Gastroesophageal sphincter (tissue), 4 donors: ENCODE data around the gene FAM83C. TPM values are rescaled to one million over a fixed set of nuclear protein-coding genes. Genes with fewer than 3 reads are reported as not detected.

Source experiments
- ATAC-seq: fragments of 150-250 bp; one replicate; pipeline ENCODE4 v1.9.1; 2016; ENCODE audit warnings: mild to moderate bottlenecking, moderate library complexity
- H3K27ac ChIP-seq, 4 donors: fragments of 200-600 bp; sonication (generic) in 3 of 4; 1 replicate in 3 of 4; 2 replicates in 1 of 4; pipeline ENCODE4 v1.5.1; 2016 to 2019
- H3K27me3 ChIP-seq: fragments of 200-600 bp; sonication (generic); one replicate; pipeline ENCODE4 v1.5.1; 2019
- H3K36me3 ChIP-seq, 2 donors: fragments of 200-600 bp; sonication (generic); one replicate each; pipeline ENCODE4 v1.5.1; 2019; ENCODE audit warnings: control low read depth in 1 of 2
- H3K4me1 ChIP-seq, 3 donors: fragments of 200-600 bp; sonication (generic); 1 replicate in 2 of 3; 2 replicates in 1 of 3; pipeline ENCODE4 v1.5.1; 2016 to 2019; ENCODE audit warnings: control low read depth in 2 of 3
- H3K4me3 ChIP-seq, 2 donors: fragments of 200-600 bp; sonication (generic); one replicate each; pipeline ENCODE4 v1.5.1; 2019; ENCODE audit warnings: mild to moderate bottlenecking in 1 of 2, moderate library complexity in 1 of 2
- H3K9me3 ChIP-seq, 3 donors: fragments of 200-600 bp; sonication (generic); one replicate each; pipeline ENCODE4 v1.5.1; 2017 to 2019; ENCODE audit warnings: control low read depth in 2 of 3
- CTCF ChIP-seq, 4 experiments: fragments of 200-600 bp in 2 of 4; fragments of 450-650 bp in 2 of 4; sonication (generic) in 1 of 4; IDR thresholded peaks; one replicate each; pipeline ENCODE4 v1.5.1; 2017 to 2019; ENCODE audit warnings: antibody characterized with exemption in 4 of 4, mild to moderate bottlenecking in 2 of 4, moderate library complexity in 2 of 4
- EP300 ChIP-seq: sonication (generic); formaldehyde crosslinking; IDR thresholded peaks from one replicate; pipeline ENCODE4 v1.6.1; 2017; ENCODE audit warnings: antibody characterized with exemption, mild to moderate bottlenecking
- POLR2A ChIP-seq, 2 donors: fragments of 450-650 bp; IDR thresholded peaks; one replicate each; pipeline ENCODE4 v1.6.1; 2017; ENCODE audit warnings: antibody characterized with exemption in 2 of 2, mild to moderate bottlenecking in 2 of 2, moderate library complexity in 1 of 2
- POLR2AphosphoS5 ChIP-seq: sonication (generic); formaldehyde crosslinking; IDR thresholded peaks from one replicate; pipeline ENCODE4 v1.6.1; 2017; ENCODE audit warnings: antibody characterized with exemption
- WGBS, 2 donors: methylation state at CpG; one replicate each; pipeline ENCODE4 v1.1.5; 2018; ENCODE audit warnings: low coverage in 1 of 2; 5-methylcytosine and 5-hydroxymethylcytosine counted together
- total RNA-seq, 4 donors: library from RNA; depleted of rRNA; stranded (reverse); fragments of >200 nt; gene quantifications; one replicate each; pipeline ENCODE4 v1.1.0, GENCODE V29; 2016

Gene FAM83C
- total RNA-seq, 4 donors from 2014 or later, result 1.4 TPM; not detected in 3

- H3K4me3 ChIP-seq, result no peak overlapping the region
- TF ChIP-seq EP300, result no peak
- TF ChIP-seq CTCF (IDR thresholded peaks at IDR 0.05), result no peak
- no peak for TF ChIP-seq POLR2AphosphoS5
- no peak for TF ChIP-seq POLR2A (IDR thresholded peaks at IDR 0.05)
- no peaks in the 10 kb centered on the region for H3K27me3 ChIP-seq
- 68 to 76% methylated on average over 5 of the region's 5 CpGs for WGBS, 2 donors
- H3K9me3 ChIP-seq, result peaks cover 0 to 4% (median 0%) of the 10 kb centered on the region in 3 donors
- no peak overlapping the region for H3K27ac ChIP-seq
- no peak for ATAC-seq
- H3K4me1 ChIP-seq, result no peaks in the 10 kb centered on the region
- peaks cover 0 to 13% of the 10 kb centered on the region in 2 donors for H3K36me3 ChIP-seq
These were observed 52.0 kb downstream of the FAM83C start for GRCh38 chr20:35240083-35240810.

GRCh38 chr20:35238735-35239134, 53.5 kb downstream of the FAM83C start:
- Histone ChIP-seq H3K36me3 (peaks cover 0 to 26% of the 10 kb centered on the region in 2 donors), H3K9me3 (peaks cover 0 to 4% (median 0%) of the 10 kb centered on the region in 3 donors), H3K4me3 (no peak overlapping the region), H3K27me3 (no peaks in the 10 kb centered on the region), H3K4me1 (no peaks in the 10 kb centered on the region), H3K27ac (no peak overlapping the region)
- ATAC-seq, result no peak
- TF ChIP-seq POLR2AphosphoS5 (no peak), CTCF (IDR thresholded peaks at IDR 0.05) (no peak), EP300 (no peak), POLR2A (IDR thresholded peaks at IDR 0.05) (no peak)
- WGBS, 2 donors, result 85 to 91% methylated on average over 4 of the region's 5 CpGs

GRCh38 chr20:35238170-35238569, 54.1 kb downstream of the FAM83C start:
- Histone ChIP-seq H3K9me3 (peaks cover 0 to 4% (median 0%) of the 10 kb centered on the region in 3 donors), H3K27me3 (no peaks in the 10 kb centered on the region), H3K27ac (no peak overlapping the region), H3K36me3 (peaks cover 0 to 26% of the 10 kb centered on the region in 2 donors), H3K4me3 (no peak overlapping the region), H3K4me1 (no peaks in the 10 kb centered on the region)
- TF ChIP-seq CTCF (IDR thresholded peaks at IDR 0.05), result no peak
- no peak for TF ChIP-seq POLR2A (IDR thresholded peaks at IDR 0.05)
- TF ChIP-seq POLR2AphosphoS5, result no peak
- no peak for TF ChIP-seq EP300
- WGBS, 2 donors, result 79 to 89% methylated on average over 4 of the region's 4 CpGs
- no peak for ATAC-seq

DNA sequence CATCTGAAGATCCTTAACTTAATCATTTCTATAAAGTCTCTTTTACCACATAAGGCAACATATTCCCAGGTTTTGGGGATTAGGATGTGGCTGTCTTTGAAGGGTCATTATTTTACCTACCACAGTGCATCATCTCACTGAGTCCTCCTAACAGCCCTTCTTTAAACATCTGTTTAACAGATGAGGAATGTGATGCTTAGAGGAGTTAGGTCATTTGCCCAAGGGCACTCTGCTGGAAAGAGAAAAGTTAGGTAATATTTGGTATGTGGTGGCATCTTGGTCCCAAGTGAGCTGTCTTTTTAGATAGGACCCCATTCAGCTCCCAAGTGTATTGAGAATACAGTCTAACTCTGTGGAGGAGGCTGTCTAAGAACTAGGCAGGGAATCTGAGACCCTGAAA, 54.7 kb downstream of the FAM83C start:
- TF ChIP-seq EP300, result no peak
- TF ChIP-seq CTCF (IDR thresholded peaks at IDR 0.05), result no peak
- no peak for TF ChIP-seq POLR2A (IDR thresholded peaks at IDR 0.05)
- no peak for TF ChIP-seq POLR2AphosphoS5
- Histone ChIP-seq H3K4me1 (no peaks in the 10 kb centered on the region), H3K27me3 (no peaks in the 10 kb centered on the region), H3K9me3 (peaks cover 0 to 4% (median 0%) of the 10 kb centered on the region in 3 donors), H3K27ac (no peak overlapping the region), H3K4me3 (no peak overlapping the region), H3K36me3 (peaks cover 0 to 31% of the 10 kb centered on the region in 2 donors)
- no peak for ATAC-seq

GRCh38 chr20:35235881-35236280, 56.3 kb downstream of the FAM83C start:
- Histone ChIP-seq H3K27ac (no peak overlapping the region), H3K4me3 (no peak overlapping the region), H3K4me1 (no peaks in the 10 kb centered on the region), H3K36me3 (peaks cover 0 to 42% of the 10 kb centered on the region in 2 donors), H3K9me3 (peaks cover 0 to 4% (median 0%) of the 10 kb centered on the region in 3 donors), H3K27me3 (no peaks in the 10 kb centered on the region)
- TF ChIP-seq POLR2A (IDR thresholded peaks at IDR 0.05) (no peak), CTCF (IDR thresholded peaks at IDR 0.05) (no peak), EP300 (no peak)
- no peak for ATAC-seq
- WGBS, 2 donors, result 60% methylated on average over 2 of the region's 6 CpGs; no CpG with 5 or more reads in 1 of the 2 donors
